GM12878 (cell line): Measurements from ENCODE around the gene CNTNAP2. TPM values are rescaled to one million over a fixed set of nuclear protein-coding genes. Genes with fewer than 3 reads are reported as not detected.

Source experiments
- ATAC-seq: fragments of 200-7000 bp; cut with Tn5 transposase; 3 replicates; pipeline ENCODE4 v1.9.1; 2020; ENCODE audit warnings: mild to moderate bottlenecking, moderate library complexity
- BruUV-seq: library from RNA; stranded (reverse); fragments of 400-500 nt; replicated peaks from 2 replicates; lab custom pipeline; 2021; lab: Mats Ljungman, UMichigan
- CTCF ChIA-PET: fragments of 300-600 bp; sonication (Branson Sonifier 250); formaldehyde crosslinking; extraction: SDS; loops from one replicate; lab custom pipeline; 2021; ENCODE audit warnings: inconsistent platforms; lab: Yijun Ruan, JAX
- POLR2A ChIA-PET: fragments of 350-600 bp; formaldehyde crosslinking; extraction: SDS; loops from one replicate; lab custom pipeline; 2021; ENCODE audit warnings: inconsistent platforms; lab: Charles Lee
- RAD21 ChIA-PET: fragments of 300-600 bp; sonication (Branson Sonifier 250); formaldehyde crosslinking; loops from one replicate; lab custom pipeline; 2023; ENCODE audit warnings: antibody characterized with exemption; ENCODE audit not compliant: unreplicated experiment; lab: Charles Lee
- SMC1A ChIA-PET: fragments of 300-600 bp; sonication (Branson Sonifier 250); formaldehyde crosslinking; loops from one replicate; lab custom pipeline; 2023; ENCODE audit not compliant: unreplicated experiment, uncharacterized antibody; lab: Charles Lee
- DNase-seq: peaks from one replicate; pipeline ENCODE4 v3.0.0-alpha.2; 2011; ENCODE audit warnings: low read depth, low spot score
- FAIRE-seq: peaks from 3 replicates; lab custom pipeline; 2011; peaks lifted over from hg19 to GRCh38; lab: Jason Lieb, UNC
- H2AFZ ChIP-seq: 2 replicates; pipeline ENCODE4 v1.6.0; 2011; ENCODE audit warnings: low read depth, low read length, control low read depth; ENCODE audit not compliant: control insufficient read depth
- H3K27ac ChIP-seq: 2 replicates; pipeline ENCODE4 v1.5.1; 2011; ENCODE audit warnings: control low read depth; ENCODE audit not compliant: control insufficient read depth, insufficient read depth
- H3K27me3 ChIP-seq, 2 experiments: replicated peaks in 1 of 2; 2 replicates each; pipeline versions ENCODE4 v1.6.0 to v1.6.1; 2011; ENCODE audit warnings: low read length in 1 of 2; ENCODE audit not compliant: control insufficient read depth in 2 of 2, insufficient read depth in 2 of 2
- H3K36me3 ChIP-seq, 2 experiments: 2 replicates each; pipeline ENCODE4 v1.5.1; 2011; ENCODE audit warnings: low read length in 1 of 2; ENCODE audit not compliant: control insufficient read depth in 2 of 2, insufficient read depth in 2 of 2
- H3K4me1 ChIP-seq: 2 replicates; pipeline ENCODE4 v1.6.1; 2011; ENCODE audit warnings: mild to moderate bottlenecking, low read length, moderate library complexity, mixed read lengths; ENCODE audit not compliant: control insufficient read depth, insufficient read depth
- H3K4me2 ChIP-seq: 2 replicates; pipeline ENCODE4 v1.6.0; 2011; ENCODE audit warnings: control low read depth; ENCODE audit not compliant: control insufficient read depth, insufficient read depth
- H3K4me3 ChIP-seq: fragments of 200-600 bp; sonication (generic); 2 replicates; pipeline ENCODE4 v1.5.1; 2016
- H3K79me2 ChIP-seq: 2 replicates; pipeline ENCODE4 v1.6.0; 2011; ENCODE audit warnings: low read length; ENCODE audit not compliant: control insufficient read depth, insufficient read depth
- H3K9ac ChIP-seq: 2 replicates; pipeline ENCODE4 v1.8.0; 2011; ENCODE audit warnings: low read length, control low read depth, mixed read lengths; ENCODE audit not compliant: control insufficient read depth, insufficient read depth
- H3K9me3 ChIP-seq: replicated peaks from 3 replicates; pipeline ENCODE4 v1.5.1; 2011; ENCODE audit warnings: mild to moderate bottlenecking, low read length; ENCODE audit not compliant: control insufficient read depth, insufficient read depth
- H4K20me1 ChIP-seq: 2 replicates; pipeline ENCODE4 v1.6.0; 2011; ENCODE audit not compliant: control insufficient read depth, insufficient read depth
- GABPA ChIP-seq: IDR thresholded peaks from 2 replicates; pipeline ENCODE4 v1.6.1; 2014; ENCODE audit warnings: antibody characterized with exemption, low read depth, mild to moderate bottlenecking, inconsistent platforms
- HDAC6 ChIP-seq: fragments of 200-600 bp; sonication (generic); IDR thresholded peaks from one replicate; pipeline ENCODE4 v1.8.0; 2017; ENCODE audit warnings: antibody characterized with exemption; ENCODE audit not compliant: unreplicated experiment
- LARP7 ChIP-seq: fragments of 450-650 bp; IDR thresholded peaks from 2 replicates; pipeline ENCODE4 v1.6.1; 2017; ENCODE audit warnings: mild to moderate bottlenecking
- NFYA ChIP-seq: IDR thresholded peaks from 2 replicates; pipeline ENCODE4 v1.6.1; 2011; ENCODE audit warnings: low read depth, mild to moderate bottlenecking, low read length, improper control_type of control experiment, borderline replicate concordance
- SMARCA5 ChIP-seq: fragments of 450-650 bp; IDR thresholded peaks from 2 replicates; pipeline ENCODE4 v1.6.1; 2017; ENCODE audit warnings: mild to moderate bottlenecking
- ZNF217 ChIP-seq: fragments of 450-650 bp; IDR thresholded peaks from 2 replicates; pipeline ENCODE4 v1.6.1; 2017; ENCODE audit warnings: antibody characterized with exemption, mild to moderate bottlenecking
- WGBS: methylation state at CpG from one replicate; pipeline ENCODE4 v1.1.6; 2016; ENCODE audit warnings: low lambda C conversion rate; ENCODE audit not compliant: insufficient replicate concordance, insufficient coverage; ENCODE audit errors: missing lambda C conversion rate; 5-methylcytosine and 5-hydroxymethylcytosine counted together
- in situ Hi-C: fragments of 300-500 bp; cut with MboI; formaldehyde crosslinking; loops from 9 replicates; pipeline ENCODE4 v1.14.3; 2018; ENCODE audit warnings: mixed read lengths
- intact Hi-C: fragments of 100-400 bp; cut with micrococcal nuclease; formaldehyde crosslinking; loops from one replicate; pipeline ENCODE4 v1.14.2; 2022; ENCODE audit not compliant: unreplicated experiment
- polyA plus RNA-seq, 11 experiments: library from polyadenylated mRNA; depleted of rRNA in 4 of 11; unstranded in 6 of 11; stranded (reverse) in 5 of 11; fragments of >200 nt; fragmentation: Nextera tagmentation in 4 of 11; fragmentation: Illumina TruSeq in 1 of 11; extraction: Ambion mirVana in 4 of 11; extraction: Trizol in 1 of 11; gene quantifications; 1 replicate in 1 of 11; 2 replicates in 10 of 11; pipeline versions ENCODE4 v1.2.1 to v1.2.3, GENCODE V29; 2011 to 2016; ENCODE audit warnings: inconsistent platforms in 2 of 11, missing spikeins in 2 of 11, low read depth in 1 of 11
- total RNA-seq, 4 experiments: library from RNA; depleted of rRNA in 3 of 4; stranded (reverse); fragments of >200 nt in 3 of 4; fragmentation: Illumina TruSeq in 1 of 4; extraction: Trizol in 1 of 4; gene quantifications; 2 replicates each; pipeline versions ENCODE4 v1.2.1 to v1.2.3, GENCODE V29; 2013 to 2021

The CNTNAP2 gene
- total and polyA plus RNA-seq, 10 of the 15 experiments (the other 5 are each of a cell fraction or from before 2014, with no cell fraction given), result 0.03 to 0.08 (median 0.03) TPM; not detected in 7

GRCh38 chr7:146660839-146661238 lies 544.2 kb downstream of the CNTNAP2 start:
- Histone ChIP-seq H4K20me1 (no peaks in the 10 kb centered on the region), H3K79me2 (no peaks in the 10 kb centered on the region), H3K27me3 (no peaks in the 10 kb centered on the region), H3K4me2 (no peak overlapping the region), H3K4me3 (no peak overlapping the region), H2AFZ (no peak overlapping the region), H3K9ac (no peak overlapping the region), H3K27ac (no peak overlapping the region), H3K36me3 (no peaks in the 10 kb centered on the region), H3K4me1 (no peaks in the 10 kb centered on the region), H3K9me3 (no peaks in the 10 kb centered on the region)
- POLR2A ChIA-PET, result no interaction called here
- RAD21 ChIA-PET, result no interaction called here
- intact Hi-C loops, result no loop called here
- in situ Hi-C loops, result no loop called here
- DNase-seq (no peak), FAIRE-seq (no peak), ATAC-seq (no peak)
- BruUV-seq, result no TSS peak
- SMC1A ChIA-PET, result interaction anchor here (0.7 kb wide), 1 partner anchor 14 kb away, joined by 3 read pairs; no protein-coding TSS in a partner anchor
- TF ChIP-seq ZNF217 (no peak), GABPA (no peak), SMARCA5 (no peak), HDAC6 (no peak), LARP7 (no peak)
- CTCF ChIA-PET, result no interaction called here
- WGBS, result 35% methylated on average over 5 of the region's 5 CpGs

GRCh38 chr7:146661435-146661834 lies 544.8 kb downstream of the CNTNAP2 start:
- no peak overlapping the region for H2AFZ ChIP-seq
- H3K4me2 ChIP-seq, result no peak overlapping the region
- in situ Hi-C loops (no loop called here), intact Hi-C loops (no loop called here)
- ChIA-PET SMC1A (no interaction called here), RAD21 (no interaction called here), CTCF (no interaction called here), POLR2A (no interaction called here)
- DNase-seq (no peak), FAIRE-seq (no peak), ATAC-seq (no peak)
- no peaks in the 10 kb centered on the region for H3K4me1 ChIP-seq
- H3K27ac ChIP-seq, result no peak overlapping the region
- no peak overlapping the region for H3K4me3 ChIP-seq
- TF ChIP-seq NFYA, result no peak
- no peaks in the 10 kb centered on the region for H3K79me2 ChIP-seq
- no peaks in the 10 kb centered on the region for H4K20me1 ChIP-seq
- no TSS peak for BruUV-seq
- H3K9ac ChIP-seq, result no peak overlapping the region
- H3K36me3 ChIP-seq, result no peaks in the 10 kb centered on the region
- H3K9me3 ChIP-seq, result no peaks in the 10 kb centered on the region
- no peaks in the 10 kb centered on the region for H3K27me3 ChIP-seq
